T-cell (primary cell): Measurements from ENCODE around the gene PAIP1. TPM values are rescaled to one million over a fixed set of nuclear protein-coding genes. Genes with fewer than 3 reads are reported as not detected.
A peak's percentile ranks its signal among the peaks of the same experiment; 100 is the strongest.

ENCODE experiments used
- ATAC-seq, 4 experiments: fragments of 200-7000 bp in 3 of 4; fragments of 150-1000 bp in 1 of 4; cut with Tn5 transposase; replicated peaks in 1 of 4; 1 replicate in 3 of 4; 2 replicates in 1 of 4; pipeline ENCODE4 v1.10.0; 2021; ENCODE audit warnings: moderate library complexity in 3 of 4, mild to moderate bottlenecking in 2 of 4, moderate number of reproducible peaks in 1 of 4
- CTCF ChIA-PET, 2 donors: fragments of 300-600 bp; sonication (Branson Sonifier 250); formaldehyde crosslinking; loops; one replicate each; lab custom pipeline; 2022; ENCODE audit warnings: antibody characterized with exemption in 2 of 2; lab: Charles Lee
- POLR2A ChIA-PET, 2 donors: fragments of 300-600 bp; sonication (Branson Sonifier 250); formaldehyde crosslinking; loops; one replicate each; lab custom pipeline; 2022; ENCODE audit warnings: antibody characterized with exemption in 2 of 2; lab: Charles Lee
- DNase-seq, 35 experiments: peaks; one replicate each; pipeline versions ENCODE4 v3.0.0 to v3.0.0-alpha.2; 2013 to 2023
- H3K27ac ChIP-seq: one replicate; pipeline ENCODE4 v1.5.1; 2013; ENCODE audit warnings: low read length
- H3K27me3 ChIP-seq, 2 experiments: replicated peaks in 1 of 2; 1 replicate in 1 of 2; 2 replicates in 1 of 2; pipeline versions ENCODE4 v1.6.1 to v1.7.0; 2013; ENCODE audit warnings: low read length in 1 of 2, mixed read lengths in 1 of 2; ENCODE audit not compliant: control insufficient read depth in 2 of 2, insufficient read depth in 2 of 2; ENCODE audit errors: extremely low read depth in 1 of 2
- H3K36me3 ChIP-seq, 2 donors: 1 replicate in 1 of 2; 2 replicates in 1 of 2; pipeline versions ENCODE4 v1.6.1 to v1.7.0; 2013; ENCODE audit warnings: low read length in 1 of 2; ENCODE audit not compliant: control insufficient read depth in 2 of 2, insufficient read depth in 1 of 2; ENCODE audit errors: extremely low read depth in 1 of 2
- H3K4me1 ChIP-seq, 2 experiments: 1 replicate in 1 of 2; 2 replicates in 1 of 2; pipeline versions ENCODE4 v1.6.1 to v1.7.0; 2013; ENCODE audit warnings: low read length in 2 of 2, mixed read lengths in 1 of 2; ENCODE audit not compliant: insufficient read depth in 2 of 2, control insufficient read depth in 1 of 2; ENCODE audit errors: extremely low read depth in 1 of 2
- H3K4me3 ChIP-seq, 2 donors: 1 replicate in 1 of 2; 2 replicates in 1 of 2; pipeline versions ENCODE4 v1.5.1 to v1.7.0; 2013; ENCODE audit warnings: mild to moderate bottlenecking in 2 of 2, low read length in 1 of 2, moderate library complexity in 1 of 2; ENCODE audit not compliant: control insufficient read depth in 1 of 2; ENCODE audit errors: extremely low read depth in 1 of 2
- H3K9me3 ChIP-seq: 2 replicates; pipeline ENCODE4 v1.7.0; 2013
- H3K27ac Mint-ChIP-seq, 2 donors: one replicate each; pipeline ENCODE4 v1.8.0; 2020 to 2021; ENCODE audit warnings: mild to moderate bottlenecking in 2 of 2, mixed read lengths in 2 of 2
- H3K27me3 Mint-ChIP-seq, 2 donors: one replicate each; pipeline ENCODE4 v1.8.0; 2021 to 2022; ENCODE audit warnings: mixed read lengths in 2 of 2
- H3K36me3 Mint-ChIP-seq: one replicate; pipeline ENCODE4 v1.8.0; 2021; ENCODE audit warnings: mixed read lengths
- H3K4me1 Mint-ChIP-seq, 3 donors: one replicate each; pipeline ENCODE4 v1.8.0; 2020 to 2022; ENCODE audit warnings: mixed read lengths in 3 of 3, mild to moderate bottlenecking in 1 of 3
- H3K4me3 Mint-ChIP-seq, 3 donors: one replicate each; pipeline ENCODE4 v1.8.0; 2020 to 2022; ENCODE audit warnings: mild to moderate bottlenecking in 3 of 3, mixed read lengths in 3 of 3, moderate library complexity in 3 of 3
- H3K9me3 Mint-ChIP-seq, 3 donors: one replicate each; pipeline ENCODE4 v1.8.0; 2020 to 2022; ENCODE audit warnings: mixed read lengths in 3 of 3
- whole genome bisulfite sequencing: methylation state at CpG from one replicate; pipeline ENCODE4 v1.1.5; 2013; ENCODE audit warnings: missing lambda C conversion rate; ENCODE audit not compliant: insufficient coverage; 5-methylcytosine and 5-hydroxymethylcytosine counted together
- total RNA-seq, 35 experiments: library from RNA in 6 of 35; stranded (reverse) in 6 of 35; fragments of 120-200 nt in 1 of 35; gene quantifications; one replicate each; pipeline versions ENCODE4 v1.2.1 to v1.2.4 and lab custom pipeline; 2013 to 2026

Gene PAIP1
- total RNA-seq, 5 donors from 2014 or later (not counting 1 experiment from before 2014, with no cell fraction given) = 28.8 to 44.9 (median 35.0) TPM

GRCh38 chr5:43547532-43547931 lies 9.3 kb downstream of the PAIP1 start:
- ATAC-seq (no peak), DNase-seq (no peak)
- Mint-ChIP-seq H3K36me3 (peaks cover 47% of the 10 kb centered on the region), H3K27ac (no peak overlapping the region), H3K9me3 (no peaks in the 10 kb centered on the region), H3K4me3 (no peak overlapping the region), H3K27me3 (no peaks in the 10 kb centered on the region), H3K4me1 (peaks cover 12 to 32% (median 28%) of the 10 kb centered on the region in 3 donors)
- no CpG with 5 or more reads among the region's 2 CpGs for WGBS
- H3K36me3 ChIP-seq = peaks cover 4 to 54% of the 10 kb centered on the region in 2 donors
- no peak overlapping the region for H3K4me3 ChIP-seq
- POLR2A ChIA-PET = no interaction called here
- H3K27ac ChIP-seq = no peak overlapping the region
- H3K4me1 ChIP-seq = peaks cover 0 to 9% of the 10 kb centered on the region in 2 experiments
- no peaks in the 10 kb centered on the region for H3K27me3 ChIP-seq
- CTCF ChIA-PET = no interaction called here
- no peaks in the 10 kb centered on the region for H3K9me3 ChIP-seq

- peaks cover 58% of the 10 kb centered on the region for H3K36me3 Mint-ChIP-seq
- H3K27ac Mint-ChIP-seq = no peak overlapping the region
These were observed 13.4 kb downstream of the PAIP1 start for GRCh38 chr5:43543434-43543833.

GRCh38 chr5:43540746-43541145 lies 16.1 kb downstream of the PAIP1 start:
- no peak overlapping the region for H3K27ac Mint-ChIP-seq
- H3K36me3 ChIP-seq = peaks cover under 1 to 59% of the 10 kb centered on the region in 2 donors
- ChIA-PET CTCF (interaction anchor here (0.6 to 0.9 kb wide), 3 partner anchors 25 to 1117 kb away, joined by 3 to 4 read pairs (median 3); partner anchors contain the start of genes C5orf34 (in 1 of the 2) and GHR (in 1 of the 2)), POLR2A (interaction anchor here (0.6 kb wide), 2 partner anchors 14 to 30 kb away, joined by 3 read pairs; no protein-coding TSS in a partner anchor)
- no peak for DNase-seq
- no peak overlapping the region for H3K27ac ChIP-seq
- WGBS = no CpG with 5 or more reads among the region's 6 CpGs
- no peak for ATAC-seq
- H3K4me3 ChIP-seq = no peak overlapping the region
- peaks cover 55% of the 10 kb centered on the region for H3K36me3 Mint-ChIP-seq
- no peaks in the 10 kb centered on the region for H3K4me1 ChIP-seq
- no peaks in the 10 kb centered on the region for H3K27me3 Mint-ChIP-seq
- peaks cover 18 to 22% (median 18%) of the 10 kb centered on the region in 3 donors for H3K4me1 Mint-ChIP-seq
- H3K27me3 ChIP-seq = no peaks in the 10 kb centered on the region
- H3K9me3 Mint-ChIP-seq = no peaks in the 10 kb centered on the region
- H3K4me3 Mint-ChIP-seq = no peak overlapping the region
- H3K9me3 ChIP-seq = no peaks in the 10 kb centered on the region

More at GRCh38 chr5:43543434-43543833, 13.4 kb downstream of the PAIP1 start:
- Histone ChIP-seq H3K27me3 (no peaks in the 10 kb centered on the region), H3K4me3 (no peak overlapping the region), H3K9me3 (no peaks in the 10 kb centered on the region), H3K36me3 (peaks cover 4 to 60% of the 10 kb centered on the region in 2 donors), H3K4me1 (no peaks in the 10 kb centered on the region), H3K27ac (no peak overlapping the region)
- Mint-ChIP-seq H3K4me3 (no peak overlapping the region), H3K4me1 (peaks cover 16 to 29% (median 18%) of the 10 kb centered on the region in 3 donors), H3K27me3 (no peaks in the 10 kb centered on the region), H3K9me3 (no peaks in the 10 kb centered on the region)
- DNase-seq (no peak), ATAC-seq (no peak)
- ChIA-PET POLR2A (no interaction called here), CTCF (interaction anchor here (0.7 kb wide), 3 partner anchors 15 to 436 kb away, joined by 3 to 7 read pairs (median 5); no protein-coding TSS in a partner anchor)

GRCh38 chr5:43536972-43537371 lies 19.9 kb downstream of the PAIP1 start:
- peaks cover 6 to 16% (median 14%) of the 10 kb centered on the region in 3 donors for H3K4me1 Mint-ChIP-seq
- Histone ChIP-seq H3K4me3 (no peak overlapping the region), H3K27me3 (no peaks in the 10 kb centered on the region), H3K36me3 (peaks cover 0 to 68% of the 10 kb centered on the region in 2 donors), H3K4me1 (no peaks in the 10 kb centered on the region), H3K27ac (no peak overlapping the region), H3K9me3 (no peaks in the 10 kb centered on the region)
- H3K4me3 Mint-ChIP-seq = no peak overlapping the region
- ChIA-PET CTCF (interaction anchor here in 1 of 2 donors (1.3 kb wide), 1 partner anchor 36 kb away, joined by 3 read pairs; no protein-coding TSS in a partner anchor), POLR2A (no interaction called here)
- peaks cover 63% of the 10 kb centered on the region for H3K36me3 Mint-ChIP-seq
- ATAC-seq (no peak), DNase-seq (no peak)
- H3K27ac Mint-ChIP-seq = no peak overlapping the region
- H3K27me3 Mint-ChIP-seq = no peaks in the 10 kb centered on the region
- H3K9me3 Mint-ChIP-seq = no peaks in the 10 kb centered on the region

- Mint-ChIP-seq H3K27ac (peak overlapping the region in 1 of 2 donors; percentile 30), H3K27me3 (no peaks in the 10 kb centered on the region), H3K36me3 (peaks cover 57% of the 10 kb centered on the region), H3K4me1 (peaks cover 0 to 15% (median 11%) of the 10 kb centered on the region in 3 donors), H3K9me3 (no peaks in the 10 kb centered on the region), H3K4me3 (no peak overlapping the region)
- ATAC-seq = no peak
- Histone ChIP-seq H3K4me3 (no peak overlapping the region), H3K27me3 (no peaks in the 10 kb centered on the region), H3K27ac (no peak overlapping the region), H3K36me3 (peaks cover 4 to 76% of the 10 kb centered on the region in 2 donors), H3K9me3 (no peaks in the 10 kb centered on the region), H3K4me1 (no peaks in the 10 kb centered on the region)
- no peak for DNase-seq
- POLR2A ChIA-PET = no interaction called here
- WGBS = 80% methylated on average over 1 of the region's 2 CpGs
- CTCF ChIA-PET = no interaction called here
These were observed 23.2 kb downstream of the PAIP1 start for GRCh38 chr5:43533646-43534045.

- H3K4me1 ChIP-seq = no peaks in the 10 kb centered on the region
- H3K4me1 Mint-ChIP-seq = peaks cover 0 to 12% (median 10%) of the 10 kb centered on the region in 3 donors
- peaks cover 58% of the 10 kb centered on the region for H3K36me3 Mint-ChIP-seq
- H3K27me3 ChIP-seq = no peaks in the 10 kb centered on the region
- DNase-seq (no peak), ATAC-seq (no peak)
- H3K27me3 Mint-ChIP-seq = no peaks in the 10 kb centered on the region
- ChIA-PET POLR2A (no interaction called here), CTCF (no interaction called here)
- WGBS = 100% methylated on average over 1 of the region's 2 CpGs
- no peaks in the 10 kb centered on the region for H3K9me3 Mint-ChIP-seq
- H3K36me3 ChIP-seq = peaks cover 4 to 65% of the 10 kb centered on the region in 2 donors
- H3K4me3 Mint-ChIP-seq = no peak overlapping the region
- H3K27ac Mint-ChIP-seq = no peak overlapping the region
- H3K4me3 ChIP-seq = no peak overlapping the region
- no peaks in the 10 kb centered on the region for H3K9me3 ChIP-seq
- H3K27ac ChIP-seq = no peak overlapping the region
These were observed 26.2 kb downstream of the PAIP1 start for GRCh38 chr5:43530648-43531047.
